Activated CD8-positive, alpha-beta memory T cell treated with anti-CD3 and anti-CD28 coated beads, Interleukin-2, amount 50 U/mL, for 4 hours (primary cell): ENCODE measurements around the gene FSD1L.

Experiments
- DNase-seq: peaks from one replicate; pipeline ENCODE4 v3.0.0-alpha.2; 2020

Gene FSD1L

GRCh38 chr9:105447814-105448812 is at the start of gene FSD1L:
TSS of gene FSD1L (plus strand) at chr9:105448034. CDS start at chr9:105448221, 187 bp downstream.
- DNase-seq: peak; percentile 73

DNA sequence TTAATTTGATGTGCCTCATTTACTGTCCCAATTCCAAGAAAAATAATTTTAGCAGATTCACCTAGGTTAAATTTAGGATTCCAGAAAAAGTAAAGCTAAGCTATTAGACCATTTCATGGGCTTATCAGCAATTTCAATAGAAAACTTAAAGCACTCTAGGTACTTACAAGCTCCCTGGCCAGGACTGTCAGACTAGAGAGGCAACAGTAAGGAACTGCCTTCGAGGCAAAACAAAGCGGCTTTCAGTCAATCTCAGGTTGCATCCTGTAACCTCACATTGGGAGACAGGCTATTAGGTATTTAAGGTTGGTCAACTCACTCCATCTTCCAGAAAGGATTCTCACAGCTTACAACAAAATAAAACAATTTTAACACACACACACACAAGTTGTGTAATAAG is 48.7 kb upstream of the FSD1L start:
- DNase-seq: no peak

DNA sequence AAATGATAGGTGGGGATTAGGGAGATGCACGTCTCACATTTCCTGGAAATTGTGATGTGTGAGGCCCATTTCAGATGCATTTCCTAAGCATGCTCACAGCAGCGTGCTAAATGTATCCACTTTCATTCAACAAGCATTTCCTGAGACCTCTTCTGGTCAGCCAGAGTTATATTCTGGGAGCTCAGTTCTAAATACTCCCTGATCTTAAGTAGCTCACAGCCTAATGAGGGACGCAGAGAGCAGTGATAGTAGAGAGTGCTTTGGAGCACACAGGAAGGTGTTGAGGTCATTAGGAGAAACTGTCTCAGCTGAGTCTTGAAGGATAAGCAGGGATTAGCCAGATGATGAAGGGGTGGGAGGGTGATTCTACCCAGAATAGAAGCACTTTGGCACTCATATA is 46.2 kb upstream of the FSD1L start:
- no peak for DNase-seq

DNA sequence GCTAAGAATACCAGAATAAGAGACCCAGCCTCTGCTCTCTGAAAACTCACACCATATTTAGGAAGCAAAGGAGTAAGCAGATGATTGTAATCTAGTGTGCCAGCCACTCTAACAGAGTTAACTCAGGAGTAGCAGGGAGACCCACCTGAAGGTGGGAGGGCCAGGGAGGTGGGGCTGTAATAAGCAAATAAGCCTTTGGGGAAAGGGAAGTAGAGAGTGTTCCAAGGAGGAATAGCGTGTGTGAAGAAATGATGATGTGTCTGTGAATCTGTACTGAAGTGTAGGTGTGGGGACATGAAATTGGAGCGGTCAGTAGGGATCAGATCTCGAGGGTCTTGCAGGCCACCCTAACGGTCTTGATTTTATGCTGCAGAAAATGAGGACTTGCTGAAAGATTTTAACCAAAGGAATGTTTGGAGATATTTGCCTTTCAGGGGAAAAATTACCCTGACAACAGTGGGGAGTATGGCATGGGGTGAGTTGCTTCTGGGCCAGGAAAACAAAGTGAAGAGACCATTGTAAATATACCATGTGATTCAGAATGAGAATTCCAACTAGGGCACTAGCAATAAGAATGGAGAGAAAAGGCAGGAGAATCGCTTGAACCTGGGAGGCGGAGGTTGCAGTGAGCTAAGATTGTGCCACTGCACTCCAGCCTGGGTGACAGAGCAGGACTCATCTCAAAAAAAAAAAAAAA is 44.1 kb upstream of the FSD1L start:
- DNase-seq: no peak

DNA sequence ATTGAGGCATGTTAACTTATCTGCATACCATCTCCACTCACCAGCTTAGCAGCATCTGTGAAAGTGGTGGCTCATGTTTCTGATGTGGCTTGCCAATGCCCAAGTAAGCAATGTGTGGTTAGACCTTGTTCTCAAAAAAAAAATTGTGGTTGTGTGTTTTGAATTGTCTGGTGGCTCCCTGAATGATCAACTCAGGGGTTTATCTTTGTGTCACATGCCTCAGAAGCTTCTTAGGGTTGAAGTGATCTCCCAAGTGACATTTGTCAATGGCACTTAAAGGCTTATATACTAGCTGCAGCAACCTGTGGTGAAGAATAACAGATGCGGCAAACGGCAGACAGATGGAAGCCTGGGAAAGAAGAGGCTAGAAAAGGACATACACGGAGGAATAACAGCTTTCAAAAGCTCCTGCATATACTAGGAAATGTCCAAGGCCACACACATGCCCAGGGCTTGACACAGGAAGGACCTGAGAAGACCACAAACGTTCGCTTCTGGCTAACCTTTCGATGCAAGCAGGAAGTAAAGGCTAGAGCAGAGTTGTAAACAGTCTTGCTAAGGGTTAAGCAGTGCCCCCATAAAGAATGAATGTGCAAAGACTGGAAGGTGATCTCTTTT is 42.2 kb upstream of the FSD1L start:
- peak; percentile 38 for DNase-seq

DNA sequence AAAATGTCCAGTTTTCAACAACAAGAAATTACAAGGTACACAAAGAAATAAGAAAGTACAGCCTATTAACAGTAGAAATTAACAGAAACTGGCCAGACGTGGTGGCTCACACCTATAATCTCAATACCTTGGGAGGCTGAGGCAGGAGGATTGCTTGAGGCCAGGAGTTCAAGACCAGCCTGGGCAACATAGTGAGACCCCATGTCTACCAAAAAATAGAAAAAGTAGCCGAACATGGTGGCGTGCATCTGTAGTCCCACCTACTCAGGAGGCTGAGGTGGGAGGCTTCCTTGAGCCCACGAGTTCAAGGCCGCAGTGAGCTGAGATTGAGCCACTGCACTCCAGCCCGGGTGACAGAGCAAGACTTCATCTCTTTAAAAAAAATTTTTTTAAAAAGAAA is 41.5 kb upstream of the FSD1L start:
- DNase-seq: no peak

GRCh38 chr9:105413525-105413924 is 34.3 kb upstream of the FSD1L start:
- no peak for DNase-seq

- peak; percentile 64 for DNase-seq
Observed at GRCh38 chr9:105414947-105415661, 32.7 kb upstream of the FSD1L start.

- DNase-seq: no peak
Observed at GRCh38 chr9:105415662-105415980, 32.2 kb upstream of the FSD1L start.

DNA sequence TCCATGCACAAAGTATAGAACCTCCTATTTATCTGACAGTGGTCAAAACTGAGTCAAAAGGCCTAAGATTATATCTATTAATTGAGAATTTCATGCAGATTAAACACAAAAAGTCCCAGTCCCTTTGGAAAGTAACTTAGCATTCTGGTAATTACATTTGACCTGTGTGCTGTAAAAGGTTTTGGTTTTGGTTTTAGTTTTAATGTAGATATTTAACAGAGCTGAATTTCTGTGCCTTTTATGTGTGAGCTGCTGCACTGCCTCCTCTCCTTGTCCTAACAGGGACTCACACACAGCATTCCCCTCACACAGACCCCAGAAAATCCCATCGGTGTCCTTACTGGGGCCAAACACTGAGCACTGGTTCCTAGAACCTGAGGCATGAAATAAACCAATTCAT is 31.0 kb upstream of the FSD1L start:
- DNase-seq: no peak

DNA sequence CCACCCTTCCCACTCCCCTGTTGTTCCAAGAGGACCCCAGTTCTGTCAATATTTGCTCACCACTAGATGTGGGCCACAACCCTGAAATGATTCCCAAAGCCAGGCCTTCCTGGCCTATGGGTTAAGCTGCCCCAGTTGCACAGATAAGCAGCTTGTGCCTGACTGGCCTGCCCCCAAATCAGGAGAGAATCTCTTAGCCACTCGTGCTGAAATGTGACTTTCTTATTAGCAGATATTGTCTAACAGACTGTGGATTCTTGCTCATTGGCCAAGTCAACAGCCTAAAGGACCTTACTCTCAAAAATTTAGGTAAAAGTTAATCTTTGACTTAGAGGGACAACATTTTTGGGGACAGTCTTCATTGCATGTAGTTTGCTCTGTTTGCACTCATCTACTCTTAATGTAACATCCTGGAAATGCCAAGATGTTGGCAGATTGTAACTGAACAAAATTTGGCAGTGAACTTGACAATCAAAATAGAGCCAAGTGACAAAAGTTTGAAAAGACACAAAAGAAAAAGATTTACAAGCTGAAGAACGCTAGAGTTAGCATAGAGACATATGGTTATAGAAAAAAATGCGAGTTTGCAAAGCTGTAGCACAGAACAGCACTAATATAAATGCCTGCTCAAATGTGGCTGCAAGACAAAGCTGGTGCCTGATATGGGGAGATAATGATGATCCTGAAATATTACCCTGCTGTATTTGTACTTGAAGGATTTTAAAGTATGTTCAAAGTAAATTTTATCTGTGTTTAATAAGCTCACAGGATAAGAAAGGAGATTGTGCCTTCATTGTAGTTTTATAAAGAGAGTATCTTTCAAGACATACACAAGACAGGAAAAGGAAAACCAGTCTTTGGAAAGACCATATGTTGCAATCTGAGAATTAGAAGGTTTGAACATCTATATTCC is 29.0 kb upstream of the FSD1L start:
- no peak for DNase-seq

- no peak for DNase-seq
Observed at GRCh38 chr9:105419816-105420597, 27.8 kb upstream of the FSD1L start.

DNA sequence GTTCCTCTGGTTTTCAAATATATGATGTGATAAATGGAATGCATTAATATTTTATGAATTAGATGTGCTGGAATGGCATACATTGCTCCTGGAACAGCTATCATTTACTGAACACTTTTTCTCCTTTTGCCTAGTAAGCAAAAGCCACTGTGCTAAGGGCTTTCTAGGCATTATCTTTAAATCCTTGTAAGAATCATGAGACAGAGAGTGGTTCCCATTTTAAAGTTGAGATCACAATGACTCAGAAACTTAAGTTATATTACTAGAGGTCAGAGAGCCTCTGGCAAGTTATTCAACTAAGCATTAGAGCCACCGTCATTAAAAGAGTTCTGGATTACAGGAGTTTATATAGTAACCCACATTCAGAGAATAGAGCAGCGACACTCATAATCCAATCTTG is 26.7 kb upstream of the FSD1L start:
- DNase-seq: no peak

DNA sequence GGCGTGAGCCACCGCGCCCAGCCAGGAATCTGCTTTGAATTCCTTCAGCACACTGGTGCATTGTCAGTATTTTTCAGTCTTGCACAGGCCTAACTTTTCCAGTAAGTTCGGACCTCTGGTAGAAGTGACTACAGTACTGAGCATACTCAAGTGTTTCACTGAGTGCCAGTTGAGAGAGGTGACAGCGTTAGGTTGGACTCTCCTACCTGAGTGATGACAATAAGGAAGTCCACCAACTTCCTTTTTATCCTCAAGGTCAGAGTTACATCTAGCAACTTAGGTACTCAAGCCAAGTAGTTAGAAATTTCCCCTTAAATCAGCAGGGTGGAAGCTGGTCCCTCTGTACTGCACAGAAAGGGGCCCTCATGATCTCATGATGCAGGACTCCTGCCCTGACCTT is 26.0 kb upstream of the FSD1L start:
- no peak for DNase-seq

- no peak for DNase-seq
Observed at GRCh38 chr9:105425816-105426433, 21.9 kb upstream of the FSD1L start.

GRCh38 chr9:105426657-105427056 is 21.2 kb upstream of the FSD1L start:
- no peak for DNase-seq

DNA sequence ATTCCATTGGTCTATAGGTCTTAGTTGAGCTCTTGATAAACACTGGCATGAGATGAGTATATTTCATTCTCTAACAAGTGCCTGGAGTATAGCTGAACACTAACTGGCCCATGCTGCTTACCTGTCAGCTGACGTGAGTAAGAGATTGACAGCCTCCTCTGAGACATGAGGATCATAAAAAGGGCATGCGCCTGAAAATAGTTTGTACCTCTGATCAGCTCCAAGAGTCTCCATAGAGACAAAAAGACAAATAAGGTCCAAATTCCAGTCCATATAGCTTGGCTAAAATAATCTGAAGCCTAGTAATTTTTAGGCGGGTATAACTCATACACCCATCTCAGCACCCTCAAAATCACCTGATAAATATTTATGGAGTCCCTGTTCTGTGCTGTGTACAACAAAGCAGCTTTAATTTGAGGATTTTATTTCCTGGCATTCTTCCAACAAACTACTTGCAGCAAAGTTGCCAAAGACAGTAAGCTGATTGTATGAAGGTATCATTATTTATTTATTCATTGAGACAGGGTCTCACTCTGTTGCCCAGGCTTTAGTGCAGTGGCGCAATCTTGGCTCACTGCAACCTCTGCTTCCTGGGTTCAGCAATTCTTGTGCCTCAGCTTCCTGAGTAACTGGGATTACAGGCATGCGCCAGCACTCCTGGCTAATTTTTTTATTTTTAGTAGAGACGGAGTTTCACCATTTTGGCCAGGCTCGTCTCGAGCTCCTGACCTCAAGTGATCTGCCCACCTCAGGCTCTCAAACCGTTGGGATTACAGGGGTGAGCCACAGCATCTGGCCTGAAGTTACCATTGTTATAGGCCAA is 16.2 kb upstream of the FSD1L start:
- DNase-seq: no peak

- no peak for DNase-seq
Observed at GRCh38 chr9:105432247-105432842, 15.5 kb upstream of the FSD1L start.

DNA sequence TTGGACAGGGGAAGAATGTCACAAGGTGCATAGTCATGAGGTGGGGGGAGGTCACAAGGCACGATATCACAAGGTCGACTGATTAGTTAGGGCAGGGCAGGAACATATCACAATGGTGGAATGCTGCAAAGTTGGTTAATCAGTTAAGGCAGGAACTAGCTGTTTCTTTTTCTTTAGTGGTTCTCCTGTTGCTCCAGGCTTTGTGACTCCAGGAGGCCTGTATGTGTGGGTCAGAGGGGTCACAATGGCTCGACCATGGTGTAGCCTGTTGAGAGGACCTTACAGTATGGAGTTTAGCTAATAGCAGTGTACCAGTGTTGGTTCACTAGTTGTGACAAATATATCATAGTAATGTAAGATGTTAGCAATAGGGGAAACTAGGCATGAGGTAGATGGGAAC is 12.4 kb upstream of the FSD1L start:
- no peak for DNase-seq
